ENCODE results near the gene SNRPB.

SNRPB gene

GRCh38 chr20:2462484-2462883, 8.1 kb downstream of the SNRPB start:
- H3K4me3 ChIP-seq (ENCODE audit: low read depth, low read length) = no peak overlapping the region
- TF ChIP-seq, protein P1, sequence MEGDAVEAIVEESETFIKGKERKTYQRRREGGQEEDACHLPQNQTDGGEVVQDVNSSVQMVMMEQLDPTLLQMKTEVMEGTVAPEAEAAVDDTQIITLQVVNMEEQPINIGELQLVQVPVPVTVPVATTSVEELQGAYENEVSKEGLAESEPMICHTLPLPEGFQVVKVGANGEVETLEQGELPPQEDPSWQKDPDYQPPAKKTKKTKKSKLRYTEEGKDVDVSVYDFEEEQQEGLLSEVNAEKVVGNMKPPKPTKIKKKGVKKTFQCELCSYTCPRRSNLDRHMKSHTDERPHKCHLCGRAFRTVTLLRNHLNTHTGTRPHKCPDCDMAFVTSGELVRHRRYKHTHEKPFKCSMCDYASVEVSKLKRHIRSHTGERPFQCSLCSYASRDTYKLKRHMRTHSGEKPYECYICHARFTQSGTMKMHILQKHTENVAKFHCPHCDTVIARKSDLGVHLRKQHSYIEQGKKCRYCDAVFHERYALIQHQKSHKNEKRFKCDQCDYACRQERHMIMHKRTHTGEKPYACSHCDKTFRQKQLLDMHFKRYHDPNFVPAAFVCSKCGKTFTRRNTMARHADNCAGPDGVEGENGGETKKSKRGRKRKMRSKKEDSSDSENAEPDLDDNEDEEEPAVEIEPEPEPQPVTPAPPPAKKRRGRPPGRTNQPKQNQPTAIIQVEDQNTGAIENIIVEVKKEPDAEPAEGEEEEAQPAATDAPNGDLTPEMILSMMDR (IDR thresholded peaks at IDR 0.05; ENCODE audit: low read depth, low read length, missing control alignments) = no peak
- no peak for DNase-seq (ENCODE audit: low read depth)

- no peak overlapping the region for H3K4me3 ChIP-seq (ENCODE audit: low read depth, low read length)
- no peak for DNase-seq (ENCODE audit: low read depth)
- TF ChIP-seq, protein P1 (IDR thresholded peaks at IDR 0.05; ENCODE audit: low read depth, low read length, missing control alignments) = no peak
Observed at GRCh38 chr20:2460752-2461424, 9.7 kb downstream of the SNRPB start.

- no peak for DNase-seq (ENCODE audit: low read depth)
- TF ChIP-seq, protein P1 (IDR thresholded peaks at IDR 0.05; ENCODE audit: low read depth, low read length, missing control alignments) = no peak
- H3K4me3 ChIP-seq (ENCODE audit: low read depth, low read length) = no peak overlapping the region
Observed at GRCh38 chr20:2459981-2460751, 10.4 kb downstream of the SNRPB start.

GRCh38 chr20:2458919-2459499, 11.6 kb downstream of the SNRPB start:
- TF ChIP-seq, protein P1 (IDR thresholded peaks at IDR 0.05; ENCODE audit: low read depth, low read length, missing control alignments) = no peak
- no peak for DNase-seq (ENCODE audit: low read depth)

DNA sequence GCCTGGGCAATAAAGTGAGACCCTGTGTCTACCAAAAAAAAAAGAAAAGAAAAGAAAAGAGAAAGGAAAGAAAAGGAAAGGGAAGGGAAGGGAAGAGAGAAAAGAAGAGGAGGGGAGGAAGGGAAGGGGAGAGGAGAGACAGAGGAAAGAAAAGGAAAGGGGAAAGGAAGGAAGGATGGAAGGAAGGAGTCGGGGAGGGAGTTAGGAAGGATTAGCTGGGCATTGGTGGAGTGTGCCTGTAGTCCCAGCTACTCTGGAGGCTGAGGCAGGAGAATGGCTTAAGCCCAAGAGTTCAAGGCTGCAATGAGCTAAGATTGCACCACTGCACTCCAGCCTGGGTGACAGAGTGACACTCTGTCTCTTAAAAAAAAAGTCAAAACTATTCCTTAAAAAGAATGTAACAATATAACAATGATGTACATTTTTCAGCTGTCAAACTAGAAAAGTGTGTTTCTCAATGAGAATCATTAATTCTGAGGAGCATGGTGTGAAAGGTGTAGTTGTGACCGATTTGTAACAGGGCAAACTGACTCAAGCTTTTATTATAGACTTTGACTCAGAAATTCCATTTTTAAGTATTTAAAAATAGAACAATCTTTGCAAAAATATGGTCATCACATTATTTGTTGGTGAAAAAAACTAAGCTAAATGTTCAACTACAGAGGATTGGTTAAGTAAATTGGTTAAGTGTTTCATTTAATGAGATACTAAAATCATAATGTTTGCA, 14.7 kb downstream of the SNRPB start:
- TF ChIP-seq, protein P1 (IDR thresholded peaks at IDR 0.05; ENCODE audit: low read depth, low read length, missing control alignments) = no peak
- H3K4me3 ChIP-seq (ENCODE audit: low read depth, low read length) = no peak overlapping the region
- no peak for DNase-seq (ENCODE audit: low read depth)

More at GRCh38 chr20:2458919-2459499, 11.6 kb downstream of the SNRPB start:
- no peak overlapping the region for H3K4me3 ChIP-seq (ENCODE audit: low read depth, low read length)

DNA sequence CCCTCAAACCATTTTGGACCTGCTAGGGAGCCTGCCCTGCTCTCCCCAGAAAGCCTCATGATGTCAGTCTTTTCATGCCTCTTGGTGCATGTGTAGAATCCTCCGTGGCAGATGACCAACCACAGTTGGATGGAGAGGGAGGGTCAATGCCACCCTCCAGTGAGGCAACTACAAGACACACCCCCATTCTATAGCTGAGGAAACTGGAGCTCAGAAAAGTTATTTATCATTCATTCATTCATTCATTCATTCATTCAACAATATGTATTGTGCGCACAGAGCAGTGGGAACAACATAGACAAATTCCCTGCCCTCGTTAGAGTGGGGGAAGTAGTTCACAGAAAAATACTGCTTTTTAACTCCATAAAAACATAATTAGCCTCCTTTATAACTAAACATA, 16.8 kb downstream of the SNRPB start:
- DNase-seq (ENCODE audit: low read depth) = no peak
- no peak overlapping the region for H3K4me3 ChIP-seq (ENCODE audit: low read depth, low read length)
- TF ChIP-seq, protein P1 (IDR thresholded peaks at IDR 0.05; ENCODE audit: low read depth, low read length, missing control alignments) = no peak

Data from GM12864 (cell line).